Thyroid gland (tissue), 4 donors: ENCODE data around the gene KCNG1.

Experiments
- CTCF ChIP-seq, 6 experiments: fragments of 200-600 bp in 3 of 6; fragments of 450-650 bp in 3 of 6; sonication (generic) in 3 of 6; IDR thresholded peaks; one replicate each; pipeline ENCODE4 v1.5.1; 2016 to 2019; ENCODE audit warnings: antibody characterized with exemption in 6 of 6, mild to moderate bottlenecking in 2 of 6, inconsistent platforms in 1 of 6, moderate library complexity in 1 of 6
- POLR2A ChIP-seq, 2 donors: fragments of 450-650 bp; IDR thresholded peaks; one replicate each; pipeline ENCODE4 v1.6.1; 2017; ENCODE audit warnings: antibody characterized with exemption in 2 of 2, mild to moderate bottlenecking in 2 of 2, moderate library complexity in 1 of 2

GRCh38 chr20:51046021-51046985 is 23.4 kb upstream of the KCNG1 start:
- TF ChIP-seq CTCF (IDR thresholded peaks at IDR 0.05) (no peak), POLR2A (IDR thresholded peaks at IDR 0.05) (no peak)
